SU-DHL-6 (cell line): Measurements from ENCODE around the gene UBASH3A.

ENCODE experiments used
- EZH2phosphoT487 ChIP-seq: fragments of 200-600 bp; sonication (generic), shearing (Covaris generic); conservative IDR thresholded peaks from 2 replicates; pipeline ENCODE4 v1.6.1; 2018; ENCODE audit warnings: mild to moderate bottlenecking, antibody characterized with exemption, low read length, moderate library complexity, mixed read lengths
- TF ChIP-seq, protein P1 (sequence below): fragments of 200-600 bp; sonication (generic); IDR thresholded peaks from one replicate; pipeline ENCODE4 v1.5.1; 2017; ENCODE audit warnings: antibody characterized with exemption, mild to moderate bottlenecking, low read length, moderate library complexity; ENCODE audit not compliant: insufficient read depth, poor library complexity, severe bottlenecking

DNA sequence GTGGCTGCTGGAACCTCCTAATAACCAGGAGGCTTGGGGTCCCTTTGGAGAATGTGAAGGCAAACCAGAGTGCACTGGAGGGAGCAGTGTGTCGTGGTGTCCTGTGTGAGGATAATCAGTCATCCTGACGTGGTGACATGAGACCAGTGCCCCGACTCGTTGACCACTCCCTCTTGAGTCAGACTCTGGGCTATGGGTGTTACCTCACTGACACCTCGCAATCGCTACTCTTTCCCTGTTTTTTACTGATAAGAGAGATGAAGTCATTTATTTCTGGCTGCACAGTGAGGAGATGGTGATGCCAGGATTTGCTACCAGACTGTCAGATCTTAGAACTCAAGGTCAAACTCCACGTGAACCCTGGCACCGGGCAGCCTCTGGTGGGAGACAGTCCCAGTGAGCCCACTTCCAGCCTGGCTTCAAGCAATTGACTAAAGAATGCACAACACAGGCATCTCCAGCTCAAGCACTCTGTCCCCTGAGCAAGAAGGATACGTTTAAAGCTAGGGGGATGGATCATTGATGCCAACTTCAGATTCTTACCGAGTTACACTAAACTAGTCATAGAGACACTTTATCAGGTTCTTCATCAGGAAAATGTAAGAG is 30.3 kb downstream of the UBASH3A start:
- TF ChIP-seq, protein P1, sequence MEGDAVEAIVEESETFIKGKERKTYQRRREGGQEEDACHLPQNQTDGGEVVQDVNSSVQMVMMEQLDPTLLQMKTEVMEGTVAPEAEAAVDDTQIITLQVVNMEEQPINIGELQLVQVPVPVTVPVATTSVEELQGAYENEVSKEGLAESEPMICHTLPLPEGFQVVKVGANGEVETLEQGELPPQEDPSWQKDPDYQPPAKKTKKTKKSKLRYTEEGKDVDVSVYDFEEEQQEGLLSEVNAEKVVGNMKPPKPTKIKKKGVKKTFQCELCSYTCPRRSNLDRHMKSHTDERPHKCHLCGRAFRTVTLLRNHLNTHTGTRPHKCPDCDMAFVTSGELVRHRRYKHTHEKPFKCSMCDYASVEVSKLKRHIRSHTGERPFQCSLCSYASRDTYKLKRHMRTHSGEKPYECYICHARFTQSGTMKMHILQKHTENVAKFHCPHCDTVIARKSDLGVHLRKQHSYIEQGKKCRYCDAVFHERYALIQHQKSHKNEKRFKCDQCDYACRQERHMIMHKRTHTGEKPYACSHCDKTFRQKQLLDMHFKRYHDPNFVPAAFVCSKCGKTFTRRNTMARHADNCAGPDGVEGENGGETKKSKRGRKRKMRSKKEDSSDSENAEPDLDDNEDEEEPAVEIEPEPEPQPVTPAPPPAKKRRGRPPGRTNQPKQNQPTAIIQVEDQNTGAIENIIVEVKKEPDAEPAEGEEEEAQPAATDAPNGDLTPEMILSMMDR: no peak
- TF ChIP-seq EZH2phosphoT487: no peak
